NCI-H2227 treated with DMSO at 0.1 percent for 48 hours (cell line): ENCODE data around the gene NUP107.
"Not testable (repeated sequence)": the region's sequence is repeated elsewhere in the genome, so short reads cannot be mapped to it uniquely, and the experiment has no call there.

Experiments
- DNase-seq: peaks from one replicate; lab custom pipeline; 2025; lab: John Stamatoyannopoulos, UW

NUP107 gene

GRCh38 chr12:68686595-68687521, at the start of gene NUP107:
NUP107 (plus strand) TSS chr12:68686978; CDS start chr12:68687066, 88 bp downstream.
- DNase-seq: peak; percentile 95

DNA sequence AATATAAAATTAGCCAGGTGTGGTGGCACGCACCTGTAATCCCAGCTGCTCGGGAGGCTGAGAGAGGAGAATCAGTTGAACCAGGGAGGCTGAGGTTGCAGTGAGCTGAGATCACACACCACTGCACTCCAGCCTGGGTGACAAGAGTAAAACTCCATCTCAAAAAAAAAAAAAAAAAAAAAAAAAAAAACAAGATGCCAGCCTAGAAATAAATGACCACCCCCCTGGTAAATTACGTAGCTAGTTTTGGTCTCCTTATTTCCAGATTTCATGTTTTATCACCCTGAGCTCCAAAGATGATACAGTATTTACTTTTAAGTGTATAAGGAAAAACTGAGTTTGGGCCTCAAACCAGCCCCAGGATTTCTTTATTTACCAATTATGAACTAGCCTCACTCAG, 49.3 kb upstream of the NUP107 start:
- DNase-seq: not testable (repeated sequence)

DNA sequence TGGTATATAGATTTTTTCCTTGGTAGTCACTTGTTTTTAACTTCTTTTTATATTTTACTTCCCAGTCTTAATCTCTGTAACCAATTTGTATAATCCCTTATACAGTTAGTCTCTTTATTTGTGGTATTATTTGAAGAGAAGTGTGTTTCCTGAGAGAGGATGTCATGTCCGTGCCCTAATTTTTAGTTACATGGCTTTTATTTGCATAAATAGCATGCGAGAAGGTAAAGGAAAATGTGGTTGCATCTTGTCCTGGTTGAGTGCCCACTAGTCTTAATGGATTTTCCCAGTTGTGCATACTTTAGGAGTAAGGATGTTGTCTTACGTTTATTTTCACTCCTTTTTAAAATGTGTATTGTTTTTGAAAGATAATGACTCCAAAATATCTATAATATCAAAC, 48.6 kb upstream of the NUP107 start:
- no peak for DNase-seq

DNA sequence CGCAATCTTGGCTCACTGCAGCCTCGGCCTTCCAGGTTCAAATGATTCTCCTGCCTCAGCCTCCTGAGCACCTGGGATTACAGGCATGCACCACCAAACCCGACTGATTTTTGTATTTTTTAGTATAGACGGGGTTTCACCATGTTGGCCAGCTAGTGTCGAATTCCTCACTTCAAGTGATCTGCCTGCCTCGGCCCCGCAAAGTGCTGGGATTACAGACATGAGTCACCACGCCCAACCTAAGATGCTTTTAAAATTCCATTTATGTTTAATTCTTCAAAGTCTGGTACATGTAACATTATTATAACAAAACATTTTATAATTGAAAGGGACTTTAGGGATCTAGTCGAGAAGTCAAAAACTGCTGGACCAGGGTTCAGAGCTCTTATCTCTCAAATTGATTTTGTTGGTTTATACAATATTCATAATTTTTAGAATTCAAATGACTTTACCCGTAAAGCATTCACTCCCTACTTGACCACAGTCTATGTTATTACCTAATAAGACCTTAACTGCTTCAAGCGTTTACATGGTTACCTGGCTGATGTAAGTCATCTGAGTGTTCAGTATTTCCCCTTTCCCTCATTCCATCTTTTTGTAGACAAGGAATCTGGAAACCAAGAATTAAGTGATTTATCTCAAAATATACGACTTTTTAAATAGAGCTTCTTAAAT, 47.9 kb upstream of the NUP107 start:
- DNase-seq: no peak

- DNase-seq: no peak
These were observed 47.4 kb upstream of the NUP107 start for GRCh38 chr12:68639396-68639767.

DNA sequence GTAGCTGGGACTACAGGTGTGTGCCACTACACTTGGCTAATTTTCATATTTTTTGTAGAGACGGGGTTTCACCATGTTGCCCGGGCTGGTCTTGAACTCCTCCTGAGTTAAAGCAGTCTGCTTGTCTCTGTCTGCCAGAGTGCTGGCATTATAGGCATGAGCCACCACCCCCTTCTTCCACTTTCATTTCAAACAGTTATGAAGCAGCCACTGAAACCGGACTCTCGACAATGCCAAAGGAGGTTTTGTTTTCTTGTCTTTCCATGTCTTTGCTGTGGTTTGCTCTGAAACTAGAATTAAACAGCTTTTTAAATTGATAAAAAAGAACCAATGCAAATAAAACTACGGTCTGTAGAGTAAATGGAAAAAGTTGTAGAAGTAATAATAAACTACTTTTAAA, 45.6 kb upstream of the NUP107 start:
- DNase-seq: no peak

GRCh38 chr12:68646484-68646883, 40.3 kb upstream of the NUP107 start:
- DNase-seq: no peak

- DNase-seq: no peak
These were observed 39.3 kb upstream of the NUP107 start for GRCh38 chr12:68647507-68647906.

GRCh38 chr12:68648179-68648578, 38.6 kb upstream of the NUP107 start:
- DNase-seq: no peak

DNA sequence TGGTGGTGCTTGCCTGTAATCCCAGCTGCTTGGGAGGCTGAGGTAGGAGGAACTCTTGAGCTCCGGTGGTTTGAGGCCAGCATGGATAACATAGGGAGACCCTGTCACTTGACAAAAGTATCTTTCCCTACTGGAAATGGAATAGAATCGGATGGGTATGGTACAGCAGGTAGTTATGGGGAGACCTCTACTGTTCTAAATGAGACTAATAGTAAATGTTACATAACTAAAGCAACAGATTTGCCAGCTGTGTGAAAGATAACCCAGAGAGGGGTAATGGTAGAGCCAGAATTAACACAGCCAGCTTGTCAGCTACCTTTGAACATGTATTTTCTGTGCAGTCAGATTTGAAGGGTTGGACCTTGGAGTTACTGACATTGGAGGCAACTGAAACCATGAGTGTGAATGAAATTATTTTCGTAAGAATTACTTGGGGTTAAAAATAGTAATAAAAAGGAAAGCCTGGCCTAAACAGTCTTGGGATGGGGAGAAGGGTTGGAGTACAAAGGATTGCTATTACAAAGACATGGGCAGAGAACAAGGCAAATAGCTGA, 21.7 kb upstream of the NUP107 start:
- DNase-seq: no peak

GRCh38 chr12:68667291-68667690, 19.5 kb upstream of the NUP107 start:
- no peak for DNase-seq

DNA sequence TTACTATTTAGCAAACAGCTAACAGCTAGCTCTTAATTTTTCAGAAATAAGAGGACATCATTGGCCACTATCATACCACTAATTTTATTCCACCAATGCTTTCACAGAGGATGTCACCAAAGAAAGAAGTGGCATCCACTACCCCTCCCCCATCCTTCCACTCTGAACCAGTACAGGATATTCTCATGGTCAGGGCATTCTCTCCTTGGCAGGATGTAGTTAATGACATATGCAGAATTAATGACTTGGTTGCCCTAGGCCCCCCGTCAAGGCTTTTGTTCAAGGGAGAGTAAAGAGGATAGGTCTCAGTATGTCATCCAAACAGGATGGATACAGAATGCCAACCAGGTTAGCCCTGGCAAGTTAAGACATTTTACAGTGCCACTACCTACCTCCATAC, 18.9 kb upstream of the NUP107 start:
- DNase-seq: no peak

GRCh38 chr12:68671179-68671578, 15.6 kb upstream of the NUP107 start:
- DNase-seq: no peak

DNA sequence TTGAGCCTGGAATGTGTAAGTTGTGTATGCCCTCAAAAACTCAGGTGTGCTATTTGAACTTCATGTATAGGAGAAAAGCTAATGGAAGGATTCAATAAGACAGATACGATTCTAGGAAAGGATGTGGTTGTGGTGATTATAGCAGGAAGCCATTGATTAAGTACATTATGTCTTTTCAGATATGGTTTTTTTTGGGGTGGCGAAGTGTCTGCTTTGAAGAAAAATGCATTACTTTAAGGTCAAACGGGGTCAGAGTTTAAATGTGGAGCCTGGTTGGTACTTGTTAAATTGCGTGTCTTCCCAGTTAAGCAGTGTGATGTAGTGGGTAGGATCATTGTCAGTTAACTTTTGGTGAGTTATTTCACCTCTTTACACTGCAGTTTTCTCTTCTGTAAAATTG, 13.0 kb upstream of the NUP107 start:
- no peak for DNase-seq

- no peak for DNase-seq
These were observed 12.4 kb upstream of the NUP107 start for GRCh38 chr12:68674376-68674775.

DNA sequence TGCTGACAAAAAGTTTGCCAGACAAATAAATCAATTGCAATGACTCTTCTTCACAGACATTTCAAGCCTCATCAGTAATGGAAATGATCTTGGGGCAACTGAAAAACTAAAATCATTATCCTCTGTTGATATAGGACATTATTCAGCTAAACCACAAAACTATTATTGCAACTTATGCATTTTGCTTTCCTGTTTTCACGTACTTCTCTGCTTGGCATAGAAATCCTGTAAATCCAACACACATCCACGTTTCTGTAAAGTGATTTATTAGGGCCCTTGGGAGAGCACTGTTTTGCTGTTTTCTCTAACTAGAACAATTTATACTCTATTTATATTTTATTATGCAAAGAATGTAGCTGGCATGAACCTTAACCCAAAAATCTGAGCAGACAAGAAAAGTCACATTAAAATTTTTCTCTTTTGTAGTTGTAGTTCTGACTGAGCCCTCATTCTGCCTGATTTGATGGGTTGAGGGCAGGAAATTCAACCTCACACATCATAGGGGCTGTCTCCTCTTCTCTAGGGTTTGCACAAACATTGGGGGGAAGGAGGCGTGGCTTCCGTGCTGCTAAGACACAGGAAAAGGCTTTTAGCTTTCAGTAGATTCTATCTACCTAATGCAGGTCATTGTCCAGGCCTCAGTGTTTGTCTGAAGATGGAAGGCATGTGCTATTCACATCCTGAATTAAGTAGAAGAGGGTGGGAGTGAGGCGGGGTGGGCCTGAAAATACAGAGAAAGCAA, 11.5 kb upstream of the NUP107 start:
- no peak for DNase-seq

GRCh38 chr12:68676854-68677253, 9.9 kb upstream of the NUP107 start:
- DNase-seq: not testable (repeated sequence)

GRCh38 chr12:68686262-68686594, 550 bp upstream of the NUP107 start:
- no peak for DNase-seq

DNA sequence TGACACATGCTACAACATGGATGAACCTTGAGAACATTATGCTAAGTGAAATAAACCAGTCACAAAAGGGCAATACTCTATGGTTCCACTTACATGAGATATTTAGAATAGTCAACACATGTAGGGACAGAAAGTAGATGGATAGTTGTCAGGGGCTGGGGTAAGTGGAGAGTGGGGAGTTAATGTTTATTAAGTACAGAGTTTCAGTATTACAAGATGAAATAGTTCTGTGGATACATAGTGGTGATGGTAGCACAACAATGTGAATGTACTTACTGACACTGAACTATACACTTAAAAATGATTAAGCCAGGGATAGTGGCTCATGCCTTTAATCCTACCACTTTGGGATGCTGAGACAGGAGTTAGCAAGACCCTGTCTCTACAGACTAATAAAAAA, 8.7 kb downstream of the NUP107 start:
- no peak for DNase-seq

DNA sequence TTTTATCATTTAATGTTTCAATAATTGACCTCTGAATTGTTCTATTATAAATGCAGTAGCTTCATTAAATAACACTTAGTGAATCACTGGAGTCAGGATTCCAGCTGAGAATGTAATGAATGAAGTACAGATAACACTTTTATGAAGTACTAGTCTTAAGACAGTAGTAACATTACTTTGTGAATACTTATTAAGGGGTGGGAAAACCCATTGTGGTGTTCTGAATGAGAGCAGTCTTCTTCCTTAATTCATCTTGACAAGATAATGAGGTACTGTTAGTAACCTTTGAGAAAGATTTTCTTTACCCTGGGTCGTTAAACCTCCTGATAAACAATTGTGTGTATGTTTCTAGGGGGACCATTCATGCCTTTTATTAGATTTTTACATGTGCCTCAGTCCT, 12.7 kb downstream of the NUP107 start:
- no peak for DNase-seq

GRCh38 chr12:68727776-68728175, 41.0 kb downstream of the NUP107 start:
- DNase-seq: no peak

GRCh38 chr12:68733661-68734071, 46.9 kb downstream of the NUP107 start:
- no peak for DNase-seq

DNA sequence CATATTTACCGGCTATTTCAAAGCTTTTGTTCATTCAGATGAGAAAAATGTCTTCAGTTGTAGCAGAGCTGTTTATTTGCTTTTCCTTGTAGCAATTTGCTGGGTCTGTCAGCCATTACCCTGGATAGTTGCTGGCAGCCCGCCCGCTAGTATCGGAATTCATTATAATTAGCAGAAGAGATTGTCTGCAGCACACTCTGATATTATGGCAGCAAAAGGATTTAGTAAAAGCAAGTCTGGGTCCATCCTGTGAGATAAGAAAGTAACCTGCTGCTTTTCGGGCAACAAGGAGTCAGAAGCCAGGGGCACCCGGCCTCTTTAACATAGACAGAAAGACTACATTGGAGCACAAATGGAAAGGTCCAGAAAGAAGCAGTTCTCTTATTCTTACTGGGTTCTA, 53.1 kb downstream of the NUP107 start:
- no peak for DNase-seq
